ENCODE measurements around the gene MGAT4A.

GRCh38 chr2:98761909-98762308, 31.0 kb upstream of the MGAT4A start:
- TF ChIP-seq JUN (IDR thresholded peaks at IDR 0.05) = no peak
- no peak for TF ChIP-seq ESRRA (IDR thresholded peaks at IDR 0.05; ENCODE audit: borderline replicate concordance, low read length)
- TF ChIP-seq POLR2AphosphoS2 (conservative IDR thresholded peaks at IDR 0.05; ENCODE audit: low read length) = no peak
- no peak for TF ChIP-seq CTCF (IDR thresholded peaks at IDR 0.05)
- TF ChIP-seq NR3C1 (IDR thresholded peaks at IDR 0.05) = no peak
- no peak for TF ChIP-seq FOSL2 (IDR thresholded peaks at IDR 0.05)
- no peak for TF ChIP-seq FOSL2 (CRISPR knock-in tag; IDR thresholded peaks at IDR 0.05)
- TF ChIP-seq RCOR1 (IDR thresholded peaks at IDR 0.05; ENCODE audit: low read depth, low read length) = no peak
- TF ChIP-seq SMC3 (IDR thresholded peaks at IDR 0.05) = no peak
- TF ChIP-seq TP53 (CRISPR knock-in tag; IDR thresholded peaks at IDR 0.05) = no peak

Measured in A549 (cell line).